Fibroblast of lung (primary cell): ENCODE data around the gene THUMPD2. TPM values are rescaled to one million over a fixed set of nuclear protein-coding genes. Genes with fewer than 3 reads are reported as not detected.

Experiments
- DNase-seq, 2 donors: peaks; one replicate each; pipeline versions ENCODE4 v3.0.0 to v3.0.0-alpha.2; 2010; ENCODE audit warnings: low read depth in 2 of 2
- H2AFZ ChIP-seq: 2 replicates; pipeline ENCODE4 v1.5.1; 2012; ENCODE audit warnings: low read length, control low read depth, inconsistent platforms
- H3K27ac ChIP-seq: 2 replicates; pipeline ENCODE4 v1.5.1; 2011; ENCODE audit warnings: low read length, control low read depth; ENCODE audit not compliant: insufficient read depth
- H3K27me3 ChIP-seq: 2 replicates; pipeline ENCODE4 v1.5.1; 2011; ENCODE audit warnings: mild to moderate bottlenecking, low read length; ENCODE audit not compliant: control insufficient read depth, insufficient read depth
- H3K36me3 ChIP-seq: 2 replicates; pipeline ENCODE4 v1.5.1; 2011; ENCODE audit warnings: low read length; ENCODE audit not compliant: control insufficient read depth, insufficient read depth
- H3K4me1 ChIP-seq: 2 replicates; pipeline ENCODE4 v1.5.1; 2011; ENCODE audit warnings: low read length; ENCODE audit not compliant: control insufficient read depth, insufficient read depth; ENCODE audit errors: extremely low read depth
- H3K4me2 ChIP-seq: 2 replicates; pipeline ENCODE4 v1.5.1; 2011; ENCODE audit warnings: low read length, control low read depth; ENCODE audit not compliant: insufficient read depth; ENCODE audit errors: extremely low read depth
- H3K4me3 ChIP-seq, 4 experiments: fragments of 200-600 bp in 1 of 4; sonication (generic) in 1 of 4; replicated peaks in 1 of 4; 2 replicates each; pipeline ENCODE4 v1.5.1; 2011 to 2016; ENCODE audit warnings: low read length in 4 of 4, low read depth in 3 of 4, mild to moderate bottlenecking in 3 of 4, control low read depth in 2 of 4, inconsistent platforms in 1 of 4, mixed read lengths in 1 of 4; ENCODE audit not compliant: insufficient read depth in 1 of 4; ENCODE audit errors: control extremely low read depth in 1 of 4
- H3K79me2 ChIP-seq: 2 replicates; pipeline ENCODE4 v1.5.1; 2012; ENCODE audit warnings: mild to moderate bottlenecking, low read length, inconsistent platforms; ENCODE audit not compliant: control insufficient read depth, insufficient read depth
- H3K9ac ChIP-seq: 2 replicates; pipeline ENCODE4 v1.5.1; 2011; ENCODE audit warnings: mild to moderate bottlenecking, low read length, control low read depth; ENCODE audit not compliant: insufficient read depth
- H3K9me3 ChIP-seq: 2 replicates; pipeline ENCODE4 v1.5.1; 2012; ENCODE audit warnings: low read depth, low read length; ENCODE audit not compliant: control insufficient read depth, insufficient read depth
- H4K20me1 ChIP-seq: 2 replicates; pipeline ENCODE4 v1.5.1; 2011; ENCODE audit warnings: low read length; ENCODE audit not compliant: control insufficient read depth, insufficient read depth; ENCODE audit errors: extremely low read depth
- EZH2 ChIP-seq: IDR thresholded peaks from 2 replicates; pipeline ENCODE4 v1.5.1; 2012; ENCODE audit warnings: low read length, control low read depth, mild to moderate bottlenecking; ENCODE audit errors: missing control alignments
- polyA plus RNA-seq, 2 donors: library from polyadenylated mRNA; depleted of rRNA in 1 of 2; stranded (reverse) in 1 of 2; unstranded in 1 of 2; fragments of >200 nt; gene quantifications; 2 replicates each; pipeline ENCODE4 v1.2.1, GENCODE V29; 2011 to 2012; ENCODE audit warnings: missing spikeins in 1 of 2
- total RNA-seq: library from RNA; depleted of rRNA; stranded (reverse); fragments of >200 nt; gene quantifications from 2 replicates; pipeline ENCODE4 v1.2.1, GENCODE V29; 2014
- TF ChIP-seq, protein P1 (sequence below), 2 donors: IDR thresholded peaks in 1 of 2; conservative IDR thresholded peaks in 1 of 2; 1 replicate in 1 of 2; 2 replicates in 1 of 2; pipeline ENCODE4 v1.5.1; 2011 to 2012; ENCODE audit warnings: low read length in 2 of 2, control low read depth in 1 of 2, inconsistent platforms in 1 of 2, low read depth in 1 of 2, mild to moderate bottlenecking in 1 of 2

THUMPD2 gene
- total and polyA plus RNA-seq, 2 donors (not counting 1 experiment from before 2014, with no cell fraction given) = 8.1 to 10.2 TPM

DNA sequence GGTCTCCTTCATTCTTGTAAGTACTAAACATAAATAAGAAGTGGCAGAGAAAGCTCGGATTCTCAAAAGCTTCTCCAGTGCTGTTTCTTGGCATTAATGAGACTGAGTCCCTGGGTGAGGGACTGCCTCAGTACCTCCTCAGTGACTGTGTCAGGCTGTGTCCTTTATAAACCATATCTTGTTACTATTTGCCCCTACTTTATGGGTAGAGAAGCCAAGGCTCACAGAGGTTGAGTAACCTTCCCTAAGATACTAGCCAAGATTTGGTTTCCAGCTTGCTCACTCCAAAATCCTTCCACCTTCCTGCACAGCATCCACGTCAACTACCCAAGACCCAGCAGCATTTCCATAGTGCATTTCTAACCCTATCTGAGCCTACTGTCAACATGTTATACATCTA, 55.6 kb downstream of the THUMPD2 start:
- H3K36me3 ChIP-seq = no peaks in the 10 kb centered on the region
- no peaks in the 10 kb centered on the region for H3K27me3 ChIP-seq
- H3K4me3 ChIP-seq = no peak overlapping the region
- H2AFZ ChIP-seq = no peak overlapping the region
- H4K20me1 ChIP-seq = no peaks in the 10 kb centered on the region
- H3K4me1 ChIP-seq = no peaks in the 10 kb centered on the region
- no peak overlapping the region for H3K9ac ChIP-seq
- TF ChIP-seq EZH2 = no peak
- TF ChIP-seq, protein P1, sequence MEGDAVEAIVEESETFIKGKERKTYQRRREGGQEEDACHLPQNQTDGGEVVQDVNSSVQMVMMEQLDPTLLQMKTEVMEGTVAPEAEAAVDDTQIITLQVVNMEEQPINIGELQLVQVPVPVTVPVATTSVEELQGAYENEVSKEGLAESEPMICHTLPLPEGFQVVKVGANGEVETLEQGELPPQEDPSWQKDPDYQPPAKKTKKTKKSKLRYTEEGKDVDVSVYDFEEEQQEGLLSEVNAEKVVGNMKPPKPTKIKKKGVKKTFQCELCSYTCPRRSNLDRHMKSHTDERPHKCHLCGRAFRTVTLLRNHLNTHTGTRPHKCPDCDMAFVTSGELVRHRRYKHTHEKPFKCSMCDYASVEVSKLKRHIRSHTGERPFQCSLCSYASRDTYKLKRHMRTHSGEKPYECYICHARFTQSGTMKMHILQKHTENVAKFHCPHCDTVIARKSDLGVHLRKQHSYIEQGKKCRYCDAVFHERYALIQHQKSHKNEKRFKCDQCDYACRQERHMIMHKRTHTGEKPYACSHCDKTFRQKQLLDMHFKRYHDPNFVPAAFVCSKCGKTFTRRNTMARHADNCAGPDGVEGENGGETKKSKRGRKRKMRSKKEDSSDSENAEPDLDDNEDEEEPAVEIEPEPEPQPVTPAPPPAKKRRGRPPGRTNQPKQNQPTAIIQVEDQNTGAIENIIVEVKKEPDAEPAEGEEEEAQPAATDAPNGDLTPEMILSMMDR (conservative IDR thresholded peaks at IDR 0.05 in 1 of 2, IDR thresholded peaks at IDR 0.05 in 1 of 2; ENCODE audit: low read depth in 1 of 2, low read length in 2 of 2) = no peak
- no peak for DNase-seq
- H3K4me2 ChIP-seq = no peak overlapping the region
- no peaks in the 10 kb centered on the region for H3K79me2 ChIP-seq
- no peak overlapping the region for H3K27ac ChIP-seq
- H3K9me3 ChIP-seq = no peaks in the 10 kb centered on the region

DNA sequence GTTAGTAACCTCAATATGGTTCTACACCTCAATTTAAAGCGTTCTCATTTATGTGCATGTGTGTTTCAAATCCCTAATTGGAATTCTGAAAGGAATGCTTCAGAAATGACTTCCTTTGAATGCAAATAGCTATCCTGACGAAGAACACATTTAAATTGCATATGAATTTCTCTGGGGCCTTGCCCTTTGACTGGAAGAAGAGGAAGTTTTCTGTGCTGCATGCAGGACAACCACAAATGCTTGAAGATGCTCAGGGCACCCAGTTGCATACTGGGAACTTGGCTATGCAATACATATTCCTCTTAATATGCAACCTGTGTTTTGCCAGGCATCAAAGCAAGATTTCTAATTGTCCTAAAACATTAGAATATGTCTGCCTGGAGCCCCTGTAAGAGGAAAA, 58.1 kb downstream of the THUMPD2 start:
- H3K79me2 ChIP-seq = no peaks in the 10 kb centered on the region
- no peak overlapping the region for H3K4me2 ChIP-seq
- no peaks in the 10 kb centered on the region for H3K36me3 ChIP-seq
- DNase-seq = no peak
- H3K27me3 ChIP-seq = no peaks in the 10 kb centered on the region
- H3K4me3 ChIP-seq = no peak overlapping the region
- H3K27ac ChIP-seq = no peak overlapping the region
- H3K4me1 ChIP-seq = no peaks in the 10 kb centered on the region
- H4K20me1 ChIP-seq = no peaks in the 10 kb centered on the region
- TF ChIP-seq EZH2 = no peak
- TF ChIP-seq, protein P1 (conservative IDR thresholded peaks at IDR 0.05 in 1 of 2, IDR thresholded peaks at IDR 0.05 in 1 of 2; ENCODE audit: low read depth in 1 of 2, low read length in 2 of 2) = no peak
- H2AFZ ChIP-seq = no peak overlapping the region
- H3K9me3 ChIP-seq = no peaks in the 10 kb centered on the region
- H3K9ac ChIP-seq = no peak overlapping the region

DNA sequence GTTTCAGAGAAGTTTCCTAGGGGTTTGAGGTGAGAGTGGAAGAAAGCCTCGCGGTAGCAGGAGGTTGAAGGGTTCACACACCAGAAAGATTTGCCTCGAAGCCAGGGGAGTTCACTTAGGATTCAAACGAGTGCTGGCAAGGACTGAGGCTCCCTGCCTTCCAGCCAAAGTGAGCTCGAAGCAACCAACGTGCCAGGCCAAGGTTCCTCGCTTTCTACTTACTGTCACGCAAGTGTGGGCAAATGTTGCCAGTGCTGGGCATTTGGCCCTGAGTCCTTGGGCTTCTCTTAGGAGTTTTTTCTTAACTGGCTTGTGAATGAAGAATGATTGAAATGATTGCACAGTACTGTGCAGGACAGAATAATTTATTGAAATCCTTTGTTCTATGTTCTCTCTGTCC, 59.7 kb downstream of the THUMPD2 start:
- DNase-seq = no peak

More for the DNA sequence above, 59.7 kb downstream of the THUMPD2 start:
- Histone ChIP-seq H2AFZ (peak overlapping the region; percentile 21), H3K4me2 (no peak overlapping the region), H3K9ac (no peak overlapping the region), H3K27ac (no peak overlapping the region), H4K20me1 (no peaks in the 10 kb centered on the region), H3K9me3 (no peaks in the 10 kb centered on the region), H3K27me3 (no peaks in the 10 kb centered on the region), H3K4me1 (no peaks in the 10 kb centered on the region), H3K36me3 (no peaks in the 10 kb centered on the region), H3K4me3 (no peak overlapping the region), H3K79me2 (no peaks in the 10 kb centered on the region)
- TF ChIP-seq EZH2 = no peak
